ENCODE data around the gene GLRA3.
"Not testable (repeated sequence)": the region's sequence is repeated elsewhere in the genome, so short reads cannot be mapped to it uniquely, and the experiment has no call there.

The GLRA3 gene

DNA sequence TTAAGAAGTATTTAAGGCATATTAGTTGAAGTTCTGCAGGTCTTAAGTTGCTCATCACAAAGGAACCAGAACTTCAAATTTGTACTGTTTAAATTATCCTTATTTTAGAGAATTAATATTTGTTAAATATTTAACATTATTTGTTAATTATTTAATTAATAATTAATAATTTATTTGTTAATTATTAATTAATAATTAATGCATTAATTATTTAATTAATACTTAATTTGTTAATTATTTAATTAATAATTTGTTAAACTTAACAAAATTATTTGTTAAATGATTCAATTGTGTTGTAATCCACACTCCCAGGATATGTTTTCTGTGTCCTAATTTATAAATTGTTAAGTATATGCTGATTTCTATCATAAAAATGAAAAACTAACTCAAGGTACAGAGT is 129.4 kb downstream of the GLRA3 start:
- TF ChIP-seq ZFX (IDR thresholded peaks at IDR 0.05) (no peak), CTCF (conservative IDR thresholded peaks at IDR 0.05) (no peak)
- no peak overlapping the region for H3K27ac ChIP-seq

GRCh38 chr4:174697896-174698295 is 131.2 kb downstream of the GLRA3 start:
- TF ChIP-seq ZFX (IDR thresholded peaks at IDR 0.05) = no peak
- no peak for TF ChIP-seq CTCF (conservative IDR thresholded peaks at IDR 0.05)
- H3K27ac ChIP-seq = no peak overlapping the region

- TF ChIP-seq ZFX (IDR thresholded peaks at IDR 0.05) (no peak), CTCF (conservative IDR thresholded peaks at IDR 0.05) (no peak)
- no peak overlapping the region for H3K27ac ChIP-seq
Measured at GRCh38 chr4:174697202-174697601, 131.8 kb downstream of the GLRA3 start.

- H3K27ac ChIP-seq = no peak overlapping the region
- TF ChIP-seq ZFX (IDR thresholded peaks at IDR 0.05) = no peak
- no peak for TF ChIP-seq CTCF (conservative IDR thresholded peaks at IDR 0.05)
Measured at GRCh38 chr4:174696657-174697056, 132.4 kb downstream of the GLRA3 start.

DNA sequence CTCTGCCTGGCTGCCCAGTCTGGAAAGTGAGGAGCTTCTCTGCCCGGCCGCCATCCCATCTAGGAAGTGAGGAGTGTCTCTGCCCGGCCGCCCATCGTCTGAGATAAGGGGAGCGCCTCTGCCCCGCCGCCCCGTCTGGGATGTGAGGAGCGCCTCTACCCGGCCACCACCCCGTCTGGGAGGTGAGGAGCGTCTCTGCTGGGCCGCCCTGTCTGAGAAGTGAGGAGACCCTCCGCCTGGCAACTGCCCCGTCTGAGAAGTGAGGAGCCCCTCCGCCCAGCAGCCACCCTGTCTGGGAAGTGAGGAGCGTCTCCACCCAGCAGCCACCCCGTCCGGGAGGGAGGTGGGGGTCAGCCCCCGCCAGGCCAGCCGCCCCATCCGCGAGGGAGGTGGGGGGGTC is 137.2 kb downstream of the GLRA3 start:
- H3K27ac ChIP-seq = not testable (repeated sequence)

DNA sequence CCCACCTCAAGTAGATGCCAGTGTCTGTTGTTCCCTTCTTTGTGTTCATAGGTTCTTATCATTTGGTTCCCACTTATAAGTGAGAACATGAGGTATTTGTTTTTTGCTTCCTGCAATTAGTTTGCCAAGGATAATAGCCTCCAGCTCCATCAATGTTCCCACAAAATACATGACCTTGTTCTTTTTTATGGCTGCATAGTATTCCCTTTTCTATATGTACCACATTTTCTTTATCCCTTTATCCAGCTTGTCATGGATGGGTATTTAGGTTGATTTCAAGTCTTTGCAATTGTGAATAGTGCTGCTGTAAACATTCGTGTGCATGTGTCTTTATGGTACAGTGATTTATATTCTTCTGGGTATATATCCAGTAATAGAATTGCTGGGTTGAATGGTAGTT is 138.4 kb downstream of the GLRA3 start:
- H3K27ac ChIP-seq = no peak overlapping the region
- no peak for TF ChIP-seq ZFX (IDR thresholded peaks at IDR 0.05)
- TF ChIP-seq CTCF (conservative IDR thresholded peaks at IDR 0.05) = no peak

- TF ChIP-seq ZFX (IDR thresholded peaks at IDR 0.05) = no peak
- TF ChIP-seq CTCF (conservative IDR thresholded peaks at IDR 0.05) = no peak
- no peak overlapping the region for H3K27ac ChIP-seq
Measured at GRCh38 chr4:174689618-174690017, 139.4 kb downstream of the GLRA3 start.

DNA sequence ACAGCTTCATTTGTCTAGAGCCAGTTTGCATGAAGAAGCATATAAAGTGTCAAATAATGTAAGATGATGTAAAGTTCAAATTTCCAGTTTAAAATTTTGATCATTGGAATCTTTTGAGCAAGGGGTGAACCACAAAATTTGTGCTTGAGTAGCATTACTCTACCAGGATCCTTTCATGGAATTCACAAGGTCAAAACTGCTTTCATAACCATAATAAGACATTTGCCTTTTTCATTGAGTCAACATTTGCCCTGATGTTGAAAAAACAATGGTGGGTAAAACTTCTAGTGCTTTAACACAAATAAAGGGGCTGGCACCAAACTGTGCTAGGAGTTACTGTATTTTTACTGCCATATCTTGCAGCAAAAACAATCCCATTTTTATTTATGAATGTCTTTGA is 142.2 kb downstream of the GLRA3 start:
- H3K27ac ChIP-seq = no peak overlapping the region
- TF ChIP-seq CTCF (conservative IDR thresholded peaks at IDR 0.05) = no peak
- TF ChIP-seq ZFX (IDR thresholded peaks at IDR 0.05) = no peak
